CD4-positive, alpha-beta memory T cell (primary cell): ENCODE results near the gene ISYNA1. TPM values are rescaled to one million over a fixed set of nuclear protein-coding genes. Genes with fewer than 3 reads are reported as not detected.
A peak's percentile ranks its signal among the peaks of the same experiment; 100 is the strongest.

Experiments used
- CTCF ChIA-PET: fragments of 350-600 bp; sonication (Branson Sonifier 250); formaldehyde crosslinking; loops from one replicate; lab custom pipeline; 2021; ENCODE audit warnings: inconsistent platforms; ENCODE audit not compliant: partially characterized antibody; lab: Charles Lee
- POLR2A ChIA-PET: fragments of 350-600 bp; sonication (Branson Sonifier 250); formaldehyde crosslinking; loops from one replicate; lab custom pipeline; 2021; ENCODE audit not compliant: partially characterized antibody; lab: Charles Lee
- DNase-seq, 5 donors: peaks; one replicate each; pipeline versions ENCODE4 v3.0.0 to v3.0.0-alpha.2; 2020 to 2022; ENCODE audit warnings: mixed read lengths in 1 of 5
- H3K27ac ChIP-seq: one replicate; pipeline ENCODE4 v1.7.0; 2013; ENCODE audit warnings: low read depth, low read length
- H3K27me3 ChIP-seq: 2 replicates; pipeline ENCODE4 v1.7.0; 2013; ENCODE audit warnings: mild to moderate bottlenecking, low read length, moderate library complexity; ENCODE audit not compliant: insufficient read depth
- H3K36me3 ChIP-seq: 2 replicates; pipeline ENCODE4 v1.7.0; 2013; ENCODE audit warnings: mild to moderate bottlenecking, low read length, moderate library complexity; ENCODE audit not compliant: insufficient read depth
- H3K4me1 ChIP-seq: 2 replicates; pipeline ENCODE4 v1.7.0; 2013; ENCODE audit warnings: mild to moderate bottlenecking, low read length, moderate library complexity; ENCODE audit not compliant: insufficient read depth
- H3K4me3 ChIP-seq, 2 donors: one replicate each; pipeline ENCODE4 v1.7.0; 2013; ENCODE audit warnings: low read length in 2 of 2, mild to moderate bottlenecking in 1 of 2
- H3K9me3 ChIP-seq, 2 donors: one replicate each; pipeline ENCODE4 v1.7.0; 2013; ENCODE audit warnings: low read length in 2 of 2, control low read depth in 1 of 2; ENCODE audit not compliant: control insufficient read depth in 1 of 2
- H3K27ac Mint-ChIP-seq, 7 donors: one replicate each; pipeline ENCODE4 v1.8.0; 2020 to 2021; ENCODE audit warnings: mixed read lengths in 7 of 7, mild to moderate bottlenecking in 6 of 7, inconsistent platforms in 3 of 7, moderate library complexity in 3 of 7
- H3K27me3 Mint-ChIP-seq, 2 donors: one replicate each; pipeline ENCODE4 v1.8.0; 2020 to 2021; ENCODE audit warnings: mixed read lengths in 2 of 2
- H3K36me3 Mint-ChIP-seq, 2 donors: one replicate each; pipeline ENCODE4 v1.8.0; 2020 to 2021; ENCODE audit warnings: mixed read lengths in 2 of 2, inconsistent platforms in 1 of 2, mild to moderate bottlenecking in 1 of 2
- H3K4me1 Mint-ChIP-seq, 4 donors: one replicate each; pipeline ENCODE4 v1.8.0; 2020 to 2021; ENCODE audit warnings: mixed read lengths in 4 of 4, mild to moderate bottlenecking in 1 of 4
- H3K4me3 Mint-ChIP-seq, 8 donors: one replicate each; pipeline ENCODE4 v1.8.0; 2020 to 2021; ENCODE audit warnings: mixed read lengths in 8 of 8, mild to moderate bottlenecking in 7 of 8, moderate library complexity in 6 of 8, inconsistent platforms in 3 of 8
- H3K9me3 Mint-ChIP-seq, 8 donors: one replicate each; pipeline ENCODE4 v1.8.0; 2020 to 2021; ENCODE audit warnings: mixed read lengths in 8 of 8, mild to moderate bottlenecking in 5 of 8, inconsistent platforms in 3 of 8, moderate library complexity in 1 of 8
- intact Hi-C: fragments of 100-400 bp; cut with micrococcal nuclease; formaldehyde crosslinking; loops from one replicate; pipeline ENCODE4 v1.15.1; 2023
- polyA plus RNA-seq, 2 donors: library from polyadenylated mRNA; unstranded; fragments of 300-500 nt; fragmentation: Illumina TruSeq; gene quantifications; one replicate each; pipeline ENCODE4 v1.2.3, GENCODE V29; 2021
- total RNA-seq, 2 experiments: library from RNA; stranded (reverse); gene quantifications; one replicate each; pipeline ENCODE4 v1.2.3, GENCODE V29; 2021

ISYNA1 gene
- total and polyA plus RNA-seq, 4 experiments from 2014 or later = 27.5 to 43.2 (median 36.7) TPM

DNA sequence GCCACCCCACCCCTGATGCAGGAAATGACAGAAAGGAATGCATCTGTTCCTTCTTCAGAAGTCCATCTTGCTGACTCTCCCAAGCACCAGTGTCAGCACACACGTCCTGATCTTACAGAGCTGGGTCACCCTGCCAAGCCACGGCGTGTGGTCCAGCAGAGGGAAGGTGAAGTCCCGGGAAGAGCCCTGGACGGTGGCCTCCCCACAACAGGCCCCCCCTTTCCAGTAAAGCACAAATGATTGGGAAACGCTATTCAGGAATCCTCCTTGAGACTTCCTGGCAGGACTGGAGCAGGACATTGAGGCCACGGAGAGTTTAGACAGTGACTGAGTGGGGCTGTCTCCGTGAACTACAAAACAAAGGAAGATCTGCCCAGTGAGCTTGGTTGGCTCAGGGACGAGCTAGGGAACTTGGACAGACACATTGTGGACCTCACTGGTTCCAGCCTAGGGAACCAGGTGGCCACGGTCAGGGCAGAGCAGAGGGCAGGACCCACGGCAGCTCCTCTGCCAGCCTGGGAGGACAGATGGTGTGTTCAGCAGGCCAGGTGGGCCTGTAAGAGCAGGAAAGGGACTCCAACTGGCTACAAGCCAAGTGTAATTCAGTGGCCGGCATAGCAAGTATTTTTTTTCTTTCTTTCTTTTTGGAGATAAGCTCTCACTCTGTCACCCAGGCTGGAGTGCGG lies 42.2 kb upstream of the ISYNA1 start:
- CTCF ChIA-PET = interaction anchor here (1.0 kb wide), 1 partner anchor 40 kb away, joined by 6 read pairs; no protein-coding TSS in a partner anchor
- no peaks in the 10 kb centered on the region for H3K36me3 ChIP-seq
- peak overlapping the region in 6 of 8 donors; percentile 17 to 69 (median 51) for H3K4me3 Mint-ChIP-seq
- H3K27ac Mint-ChIP-seq = peak overlapping the region; percentile 85 to 95 (median 89)
- H3K27me3 ChIP-seq = no peaks in the 10 kb centered on the region
- H3K4me1 Mint-ChIP-seq = peaks cover 52 to 96% (median 76%) of the 10 kb centered on the region in 4 donors
- H3K9me3 Mint-ChIP-seq = no peaks in the 10 kb centered on the region
- POLR2A ChIA-PET = interaction anchor here (1.3 to 1.6 kb wide), 3 partner anchors 16 to 42 kb away, joined by 3 to 7 read pairs (median 6); partner anchors contain the start of gene ELL
- intact Hi-C loops = no loop called here
- H3K4me1 ChIP-seq = peaks cover 84% of the 10 kb centered on the region
- DNase-seq = no peak
- peaks cover 4 to 8% of the 10 kb centered on the region in 2 donors for H3K36me3 Mint-ChIP-seq
- H3K9me3 ChIP-seq = no peaks in the 10 kb centered on the region
- no peak overlapping the region for H3K4me3 ChIP-seq
- H3K27ac ChIP-seq = peak overlapping the region; percentile 63
- H3K27me3 Mint-ChIP-seq = no peaks in the 10 kb centered on the region

- Mint-ChIP-seq H3K27me3 (no peaks in the 10 kb centered on the region), H3K27ac (peak overlapping the region; percentile 89 to 95 (median 94)), H3K9me3 (no peaks in the 10 kb centered on the region), H3K36me3 (peaks cover 4 to 10% of the 10 kb centered on the region in 2 donors), H3K4me1 (peaks cover 54 to 96% (median 78%) of the 10 kb centered on the region in 4 donors), H3K4me3 (peak overlapping the region; percentile 53 to 80 (median 71))
- H3K9me3 ChIP-seq = no peaks in the 10 kb centered on the region
- intact Hi-C loops = loop anchor here (5.0 kb wide), 2 partner anchors 94 to 109 kb away; partner anchors contain the start of genes REX1BD and UBA52
- peak in 3 of 5 donors; percentile 25 to 78 (median 33) for DNase-seq
- H3K36me3 ChIP-seq = no peaks in the 10 kb centered on the region
- H3K4me3 ChIP-seq = no peak overlapping the region
- H3K27ac ChIP-seq = peak overlapping the region; percentile 63
- ChIA-PET POLR2A (interaction anchor here (0.7 to 1.8 kb wide), 6 partner anchors 8 to 110 kb away, joined by 3 to 9 read pairs (median 6); partner anchors contain the start of genes ELL, KXD1 and REX1BD), CTCF (interaction anchor here (1.0 to 1.4 kb wide), 4 partner anchors 17 to 110 kb away, joined by 3 to 5 read pairs (median 4); partner anchors contain the start of gene REX1BD)
- peaks cover 88% of the 10 kb centered on the region for H3K4me1 ChIP-seq
- H3K27me3 ChIP-seq = no peaks in the 10 kb centered on the region
Observed at GRCh38 chr19:18478545-18479311, 40.8 kb upstream of the ISYNA1 start.

- peak overlapping the region in 6 of 8 donors; percentile 59 to 80 (median 68) for H3K4me3 Mint-ChIP-seq
Observed at GRCh38 chr19:18477974-18478373, 40.0 kb upstream of the ISYNA1 start.

GRCh38 chr19:18477042-18477779 lies 39.3 kb upstream of the ISYNA1 start:
- Mint-ChIP-seq H3K4me1 (peaks cover 57 to 93% (median 76%) of the 10 kb centered on the region in 4 donors), H3K27me3 (no peaks in the 10 kb centered on the region), H3K9me3 (no peaks in the 10 kb centered on the region), H3K4me3 (peak overlapping the region in 7 of 8 donors; percentile 21 to 80 (median 67)), H3K27ac (peak overlapping the region; percentile 84 to 95 (median 91)), H3K36me3 (peaks cover 4 to 12% of the 10 kb centered on the region in 2 donors)
- DNase-seq = no peak
- POLR2A ChIA-PET = interaction anchor here (1.4 to 4.9 kb wide), 6 partner anchors 19 to 112 kb away, joined by 6 to 42 read pairs (median 14); partner anchors contain the start of gene ELL
- CTCF ChIA-PET = interaction anchor here (1.1 to 5.3 kb wide), 2 partner anchors 17 to 43 kb away, joined by 4 to 46 read pairs; partner anchors contain the start of gene ELL
- no peaks in the 10 kb centered on the region for H3K36me3 ChIP-seq
- no peak overlapping the region for H3K4me3 ChIP-seq
- H3K27me3 ChIP-seq = no peaks in the 10 kb centered on the region
- H3K9me3 ChIP-seq = no peaks in the 10 kb centered on the region
- H3K27ac ChIP-seq = peak overlapping the region; percentile 63
- peaks cover 90% of the 10 kb centered on the region for H3K4me1 ChIP-seq
- intact Hi-C loops = loop anchor here (5.0 kb wide), 2 partner anchors 95 to 110 kb away; partner anchors contain the start of genes REX1BD and UBA52

More at GRCh38 chr19:18477974-18478373, 40.0 kb upstream of the ISYNA1 start:
- peaks cover 54 to 96% (median 78%) of the 10 kb centered on the region in 4 donors for H3K4me1 Mint-ChIP-seq
- Histone ChIP-seq H3K27ac (peak overlapping the region; percentile 63), H3K27me3 (no peaks in the 10 kb centered on the region), H3K4me3 (no peak overlapping the region), H3K36me3 (no peaks in the 10 kb centered on the region), H3K9me3 (no peaks in the 10 kb centered on the region), H3K4me1 (peaks cover 92% of the 10 kb centered on the region)
- no peak for DNase-seq
- ChIA-PET CTCF (interaction anchor here (1.0 to 1.4 kb wide), 3 partner anchors 16 to 111 kb away, joined by 3 to 4 read pairs (median 4); partner anchors contain the start of gene REX1BD), POLR2A (interaction anchor here (0.7 to 1.8 kb wide), 6 partner anchors 8 to 111 kb away, joined by 3 to 9 read pairs (median 6); partner anchors contain the start of genes ELL, KXD1 and REX1BD)
- intact Hi-C loops = loop anchor here (5.0 kb wide), 2 partner anchors 94 to 109 kb away; partner anchors contain the start of genes REX1BD and UBA52
- H3K9me3 Mint-ChIP-seq = no peaks in the 10 kb centered on the region
- peak overlapping the region; percentile 89 to 95 (median 93) for H3K27ac Mint-ChIP-seq
- no peaks in the 10 kb centered on the region for H3K27me3 Mint-ChIP-seq
- peaks cover 4 to 12% of the 10 kb centered on the region in 2 donors for H3K36me3 Mint-ChIP-seq

DNA sequence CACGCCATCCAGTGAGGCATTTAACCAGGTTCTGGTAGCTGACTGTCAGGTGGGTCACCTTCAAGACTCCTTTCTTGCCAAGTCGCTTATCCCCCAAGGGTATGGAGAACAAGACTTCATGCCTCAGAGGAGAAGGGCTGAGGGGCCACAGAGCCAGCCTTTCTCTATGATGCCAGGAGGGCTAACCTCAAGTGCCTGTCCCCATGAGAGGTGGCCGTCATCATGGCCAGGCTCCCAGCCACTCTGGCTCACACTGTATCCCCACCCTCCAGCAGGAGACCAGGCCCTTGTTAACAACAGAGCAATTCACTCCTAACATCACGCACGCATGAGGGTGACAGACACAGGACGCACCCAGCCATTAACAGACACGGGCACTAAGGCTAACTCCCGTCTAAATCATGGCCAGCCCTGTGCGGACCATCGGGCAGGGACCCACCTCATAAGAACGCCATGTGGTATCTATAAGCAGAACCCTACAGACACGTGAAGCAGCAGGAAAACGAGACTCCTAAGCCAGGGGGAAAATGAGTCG lies 38.6 kb upstream of the ISYNA1 start:
- peak overlapping the region; percentile 63 for H3K27ac ChIP-seq
- H3K9me3 Mint-ChIP-seq = no peaks in the 10 kb centered on the region

More for the DNA sequence above, 38.6 kb upstream of the ISYNA1 start:
- H3K27me3 ChIP-seq = no peaks in the 10 kb centered on the region
- H3K9me3 ChIP-seq = no peaks in the 10 kb centered on the region
- Mint-ChIP-seq H3K4me3 (peak overlapping the region in 7 of 8 donors; percentile 27 to 80 (median 67)), H3K27ac (peak overlapping the region; percentile 84 to 95 (median 91)), H3K27me3 (no peaks in the 10 kb centered on the region), H3K36me3 (peaks cover 4 to 18% of the 10 kb centered on the region in 2 donors), H3K4me1 (peaks cover 56 to 96% (median 76%) of the 10 kb centered on the region in 4 donors)
- CTCF ChIA-PET = interaction anchor here (0.8 to 5.3 kb wide), 3 partner anchors 17 to 43 kb away, joined by 4 to 46 read pairs (median 4); partner anchors contain the start of gene ELL
- H3K36me3 ChIP-seq = no peaks in the 10 kb centered on the region
- intact Hi-C loops = loop anchor here (5.0 kb wide), 2 partner anchors 96 to 111 kb away; partner anchors contain the start of genes REX1BD and UBA52
- DNase-seq = no peak
- H3K4me1 ChIP-seq = peaks cover 89% of the 10 kb centered on the region
- no peak overlapping the region for H3K4me3 ChIP-seq
- POLR2A ChIA-PET = interaction anchor here (1.5 to 4.9 kb wide), 4 partner anchors 20 to 113 kb away, joined by 6 to 42 read pairs (median 24); partner anchors contain the start of gene ELL
